ENCODE results near the gene KCNQ1. TPM values are rescaled to one million over a fixed set of nuclear protein-coding genes. Genes with fewer than 3 reads are reported as not detected.

Gene KCNQ1
- total RNA-seq, 4 donors from 2014 or later, result 3.2 to 12.7 (median 5.5) TPM

- TF ChIP-seq, protein P1, sequence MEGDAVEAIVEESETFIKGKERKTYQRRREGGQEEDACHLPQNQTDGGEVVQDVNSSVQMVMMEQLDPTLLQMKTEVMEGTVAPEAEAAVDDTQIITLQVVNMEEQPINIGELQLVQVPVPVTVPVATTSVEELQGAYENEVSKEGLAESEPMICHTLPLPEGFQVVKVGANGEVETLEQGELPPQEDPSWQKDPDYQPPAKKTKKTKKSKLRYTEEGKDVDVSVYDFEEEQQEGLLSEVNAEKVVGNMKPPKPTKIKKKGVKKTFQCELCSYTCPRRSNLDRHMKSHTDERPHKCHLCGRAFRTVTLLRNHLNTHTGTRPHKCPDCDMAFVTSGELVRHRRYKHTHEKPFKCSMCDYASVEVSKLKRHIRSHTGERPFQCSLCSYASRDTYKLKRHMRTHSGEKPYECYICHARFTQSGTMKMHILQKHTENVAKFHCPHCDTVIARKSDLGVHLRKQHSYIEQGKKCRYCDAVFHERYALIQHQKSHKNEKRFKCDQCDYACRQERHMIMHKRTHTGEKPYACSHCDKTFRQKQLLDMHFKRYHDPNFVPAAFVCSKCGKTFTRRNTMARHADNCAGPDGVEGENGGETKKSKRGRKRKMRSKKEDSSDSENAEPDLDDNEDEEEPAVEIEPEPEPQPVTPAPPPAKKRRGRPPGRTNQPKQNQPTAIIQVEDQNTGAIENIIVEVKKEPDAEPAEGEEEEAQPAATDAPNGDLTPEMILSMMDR (IDR thresholded peaks at IDR 0.05; ENCODE audit: low read depth), result no peak
These were observed 361.7 kb downstream of the KCNQ1 start for GRCh38 chr11:2806351-2807024.

GRCh38 chr11:2807025-2807681 is 362.3 kb downstream of the KCNQ1 start:
- TF ChIP-seq, protein P1 (IDR thresholded peaks at IDR 0.05; ENCODE audit: low read depth), result no peak

- TF ChIP-seq, protein P1 (IDR thresholded peaks at IDR 0.05; ENCODE audit: low read depth), result no peak
These were observed 363.0 kb downstream of the KCNQ1 start for GRCh38 chr11:2807801-2808241.

DNA sequence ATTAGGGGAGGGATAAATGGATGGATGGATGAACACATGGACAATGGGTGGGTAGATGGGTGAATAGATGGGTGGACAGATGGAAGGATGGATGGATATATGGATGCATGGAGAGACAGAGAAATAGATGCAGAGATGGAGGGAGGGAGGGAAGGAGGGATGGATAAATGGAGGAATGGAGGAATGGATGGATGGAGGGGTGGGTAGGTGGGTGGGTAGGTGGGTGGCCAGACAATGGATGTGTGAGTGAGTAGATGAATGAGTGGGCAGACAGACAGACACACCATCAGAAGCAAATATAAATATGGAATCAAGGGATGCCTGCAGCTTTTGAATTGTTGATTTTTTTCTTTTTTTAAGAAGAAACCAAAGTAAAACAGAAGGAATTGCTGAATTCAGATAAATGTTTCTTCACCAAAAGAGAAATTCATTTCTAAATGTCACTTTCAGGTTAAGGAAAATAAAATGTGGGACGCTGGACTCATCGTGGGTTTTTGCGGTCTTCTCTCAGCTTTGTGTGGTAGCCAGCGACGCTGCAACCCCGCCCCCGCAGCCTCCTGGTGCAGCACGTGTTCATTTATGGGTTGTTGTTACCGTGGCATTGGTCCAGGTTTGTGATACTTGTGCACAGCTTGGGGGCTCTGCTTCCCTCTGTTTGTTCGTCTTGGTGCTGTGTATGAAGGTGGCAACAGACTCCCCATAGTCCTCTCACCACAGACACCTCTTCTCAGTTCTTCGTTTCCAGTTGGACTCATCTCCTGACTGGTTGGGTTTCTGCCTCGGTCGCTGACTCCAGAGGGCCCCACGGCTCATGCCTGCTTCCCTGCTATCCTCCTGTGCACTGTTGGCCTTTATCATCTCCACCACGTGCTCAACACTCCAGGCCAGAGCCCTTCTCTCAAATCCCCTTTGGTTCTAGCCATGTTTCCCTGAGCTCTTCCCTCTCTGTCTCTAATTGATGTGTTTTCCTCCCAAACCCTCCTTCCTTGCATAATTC is 364.3 kb downstream of the KCNQ1 start:
- TF ChIP-seq, protein P1 (IDR thresholded peaks at IDR 0.05; ENCODE audit: low read depth), result no peak

GRCh38 chr11:2809854-2810253 is 365.0 kb downstream of the KCNQ1 start:
- TF ChIP-seq, protein P1 (IDR thresholded peaks at IDR 0.05; ENCODE audit: low read depth), result no peak

- TF ChIP-seq, protein P1 (IDR thresholded peaks at IDR 0.05; ENCODE audit: low read depth), result no peak
These were observed 365.8 kb downstream of the KCNQ1 start for GRCh38 chr11:2810411-2811205.
